HCT116 (cell line): ENCODE results near the gene SUSD5. TPM values are rescaled to one million over a fixed set of nuclear protein-coding genes. Genes with fewer than 3 reads are reported as not detected.

Source experiments
- ATAC-seq: fragments of 200-7000 bp; cut with Tn5 transposase; 2 replicates; pipeline ENCODE4 v1.9.1; 2020; ENCODE audit warnings: mild to moderate bottlenecking, moderate library complexity
- BruUV-seq: library from RNA; stranded (reverse); fragments of 400-500 nt; replicated peaks from 2 replicates; lab custom pipeline; 2021; lab: Mats Ljungman, UMichigan
- CTCF ChIA-PET: fragments of 300-600 bp; sonication (Branson Sonifier 250); formaldehyde crosslinking; loops from one replicate; lab custom pipeline; 2021; ENCODE audit warnings: antibody characterized with exemption; lab: Charles Lee
- POLR2A ChIA-PET: fragments of 300-600, 350-600 bp; sonication (Branson Sonifier 250); formaldehyde crosslinking; loops from one replicate; lab custom pipeline; 2021; ENCODE audit warnings: antibody characterized with exemption; lab: Charles Lee
- RAD21 ChIA-PET, 2 experiments: fragments of 300-600 bp; sonication (Branson Sonifier 250); formaldehyde crosslinking; loops; one replicate each; lab custom pipeline; 2023; ENCODE audit warnings: low total read pairs in 2 of 2; ENCODE audit not compliant: uncharacterized antibody in 2 of 2, unreplicated experiment in 2 of 2, low non-redundant PET in 1 of 2; lab: Charles Lee
- DNase-seq: peaks from one replicate; pipeline ENCODE4 v3.0.0-alpha.2; 2010; ENCODE audit warnings: low read depth, low spot score
- H2AFZ ChIP-seq: fragments of 200-600 bp; shearing (Covaris generic), sonication (generic); 2 replicates; pipeline ENCODE4 v1.6.1; 2017; ENCODE audit warnings: low read depth, mixed run types, mixed read lengths, antibody characterized with exemption, low read length; ENCODE audit not compliant: poor library complexity, severe bottlenecking
- H3K27ac ChIP-seq: 2 replicates; pipeline ENCODE4 v1.5.1; 2012; ENCODE audit warnings: low read depth, low read length
- H3K27me3 ChIP-seq: fragments of 200-600 bp; sonication (generic); 2 replicates; pipeline ENCODE4 v1.6.1; 2016; ENCODE audit warnings: mixed run types, low read length, mixed read lengths; ENCODE audit not compliant: insufficient read depth
- H3K36me3 ChIP-seq, 2 experiments: fragments of 200-500 bp in 1 of 2; fragments of 200-600 bp in 1 of 2; sonication (Bioruptor generic) in 1 of 2; sonication (generic) in 1 of 2; 2 replicates each; pipeline versions ENCODE4 v1.5.1 to v1.6.1; 2014 to 2016; ENCODE audit warnings: low read length in 2 of 2, inconsistent platforms in 1 of 2, mixed read lengths in 1 of 2, mixed run types in 1 of 2; ENCODE audit not compliant: insufficient read depth in 2 of 2, control insufficient read depth in 1 of 2
- H3K4me1 ChIP-seq, 2 experiments: fragments of 200-600 bp in 1 of 2; sonication (generic) in 1 of 2; 2 replicates each; pipeline versions ENCODE4 v1.5.1 to v1.6.1; 2012 to 2017; ENCODE audit warnings: low read length in 2 of 2, inconsistent platforms in 1 of 2, mild to moderate bottlenecking in 1 of 2, mixed read lengths in 1 of 2, mixed run types in 1 of 2, moderate library complexity in 1 of 2; ENCODE audit not compliant: insufficient read depth in 2 of 2, control insufficient read depth in 1 of 2
- H3K4me2 ChIP-seq: fragments of 200-600 bp; sonication (generic); 2 replicates; pipeline ENCODE4 v1.6.1; 2017; ENCODE audit warnings: mixed run types, low read length, mixed read lengths
- H3K4me3 ChIP-seq, 2 experiments: fragments of 200-600 bp in 1 of 2; sonication (generic) in 1 of 2; replicated peaks in 1 of 2; 2 replicates each; pipeline ENCODE4 v1.5.1; 2011 to 2016; ENCODE audit warnings: low read length in 2 of 2, control low read depth in 1 of 2, low read depth in 1 of 2, mild to moderate bottlenecking in 1 of 2, mixed read lengths in 1 of 2, mixed run types in 1 of 2
- H3K79me2 ChIP-seq: fragments of 200-600 bp; sonication (generic); 2 replicates; pipeline ENCODE4 v1.6.1; 2017; ENCODE audit warnings: mild to moderate bottlenecking, mixed run types, low read length, moderate library complexity, mixed read lengths; ENCODE audit not compliant: insufficient read depth
- H3K9ac ChIP-seq: fragments of 200-600 bp; sonication (generic); 2 replicates; pipeline ENCODE4 v1.6.1; 2016; ENCODE audit warnings: low read length, mixed read lengths
- H3K9me2 ChIP-seq: fragments of 200-600 bp; sonication (generic), shearing (Covaris generic); 2 replicates; pipeline ENCODE4 v1.6.1; 2017; ENCODE audit warnings: mixed run types, mild to moderate bottlenecking, moderate library complexity; ENCODE audit not compliant: insufficient read depth
- H3K9me3 ChIP-seq, 2 experiments: fragments of 200-500 bp in 1 of 2; fragments of 200-600 bp in 1 of 2; sonication (Bioruptor generic) in 1 of 2; sonication (generic) in 1 of 2; 2 replicates each; pipeline ENCODE4 v1.6.1; 2014 to 2017; ENCODE audit warnings: low read length in 2 of 2, mixed read lengths in 2 of 2, inconsistent platforms in 1 of 2, low read depth in 1 of 2, mild to moderate bottlenecking in 1 of 2, mixed run types in 1 of 2, moderate library complexity in 1 of 2; ENCODE audit not compliant: control insufficient read depth in 1 of 2, insufficient read depth in 1 of 2
- H4K20me1 ChIP-seq: fragments of 200-600 bp; sonication (generic), shearing (Covaris generic); 2 replicates; pipeline ENCODE4 v1.6.1; 2017; ENCODE audit warnings: mixed run types, mild to moderate bottlenecking, moderate library complexity; ENCODE audit not compliant: insufficient read depth
- CEBPB ChIP-seq: IDR thresholded peaks from 2 replicates; pipeline ENCODE4 v1.6.1; 2012; ENCODE audit warnings: low read depth
- EGR1 ChIP-seq: IDR thresholded peaks from 2 replicates; pipeline ENCODE4 v1.6.1; 2012; ENCODE audit warnings: low read depth
- ELF1 ChIP-seq: IDR thresholded peaks from 2 replicates; pipeline ENCODE4 v1.6.1; 2012; ENCODE audit warnings: low read depth, borderline replicate concordance
- EZH2 ChIP-seq: fragments of 200-600 bp; sonication (generic); IDR thresholded peaks from 2 replicates; pipeline ENCODE4 v1.6.1; 2017; ENCODE audit warnings: antibody characterized with exemption, mixed run types
- EZH2phosphoT487 ChIP-seq: fragments of 200-600 bp; IDR thresholded peaks from 2 replicates; pipeline ENCODE4 v1.6.1; 2018; ENCODE audit warnings: antibody characterized with exemption, borderline replicate concordance
- SIN3A ChIP-seq: IDR thresholded peaks from 2 replicates; pipeline ENCODE4 v1.6.1; 2012; ENCODE audit warnings: low read depth
- SP1 ChIP-seq: IDR thresholded peaks from 2 replicates; pipeline ENCODE4 v1.6.1; 2012; ENCODE audit warnings: low read depth
- YY1 ChIP-seq: IDR thresholded peaks from 2 replicates; pipeline ENCODE4 v1.6.1; 2011; ENCODE audit warnings: low read length, low read depth, moderate library complexity, mild to moderate bottlenecking; ENCODE audit not compliant: insufficient replicate concordance; ENCODE audit errors: extremely low read depth
- intact Hi-C: fragments of 100-400 bp; cut with micrococcal nuclease; formaldehyde crosslinking; loops from 2 replicates; pipeline ENCODE4 v1.10.0; 2022
- total RNA-seq: library from RNA; stranded (reverse); gene quantifications from one replicate; pipeline ENCODE4 v1.2.1, GENCODE V29; 2021; ENCODE audit not compliant: unreplicated experiment
- TF ChIP-seq, protein P1 (sequence below), 3 experiments: fragments of 200-600 bp in 1 of 3; sonication (generic) in 1 of 3; IDR thresholded peaks in 2 of 3; conservative IDR thresholded peaks in 1 of 3; 2 replicates each; pipeline ENCODE4 v1.5.1; 2012 to 2017; ENCODE audit warnings: low read depth in 2 of 3, low read length in 2 of 3, antibody characterized with exemption in 1 of 3, borderline replicate concordance in 1 of 3, control low read depth in 1 of 3, mild to moderate bottlenecking in 1 of 3, mixed read lengths in 1 of 3, mixed run types in 1 of 3, moderate library complexity in 1 of 3; ENCODE audit not compliant: insufficient read depth in 1 of 3
- TF ChIP-seq, protein P2 (sequence below): IDR thresholded peaks from 2 replicates; pipeline ENCODE4 v1.6.1; 2012
- TF ChIP-seq, protein P3 (sequence below): IDR thresholded peaks from 2 replicates; pipeline ENCODE4 v1.6.1; 2012
- TF ChIP-seq, protein P4 (sequence below): IDR thresholded peaks from 2 replicates; pipeline ENCODE4 v1.6.1; 2011; ENCODE audit warnings: mild to moderate bottlenecking, low read length, moderate library complexity; ENCODE audit not compliant: insufficient replicate concordance; ENCODE audit errors: extremely low read depth

SUSD5 gene
- total RNA-seq, 1 experiment from 2014 or later, result not detected

DNA sequence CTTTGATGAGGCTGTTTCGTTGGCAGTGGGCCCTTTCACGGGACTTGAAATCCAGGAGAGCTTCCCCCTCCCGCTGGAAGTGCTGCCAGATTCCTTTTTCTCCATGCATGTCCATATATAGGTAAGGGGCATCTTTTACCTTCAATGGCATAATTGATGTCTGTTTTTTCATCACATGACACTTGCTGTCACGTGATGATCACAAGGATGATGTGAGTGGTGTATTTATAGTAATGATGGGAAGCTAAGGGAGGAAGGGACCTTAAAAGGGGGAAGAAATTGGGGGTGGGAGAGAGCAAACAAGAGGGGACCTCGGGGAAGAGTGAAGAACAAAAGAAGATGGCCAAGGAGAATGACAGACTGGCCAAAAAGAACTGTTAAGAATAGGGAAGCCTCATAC, 11.3 kb upstream of the SUSD5 start:
- no peak overlapping the region for H3K4me2 ChIP-seq
- ATAC-seq (no peak), DNase-seq (no peak)
- ChIA-PET POLR2A (no interaction called here), RAD21 (no interaction called here), CTCF (no interaction called here)
- no peak overlapping the region for H3K9ac ChIP-seq
- TF ChIP-seq YY1 (no peak), EZH2phosphoT487 (no peak), ELF1 (no peak), SIN3A (no peak), EGR1 (no peak), SP1 (no peak), CEBPB (no peak), EZH2 (no peak)
- TF ChIP-seq, protein P1, sequence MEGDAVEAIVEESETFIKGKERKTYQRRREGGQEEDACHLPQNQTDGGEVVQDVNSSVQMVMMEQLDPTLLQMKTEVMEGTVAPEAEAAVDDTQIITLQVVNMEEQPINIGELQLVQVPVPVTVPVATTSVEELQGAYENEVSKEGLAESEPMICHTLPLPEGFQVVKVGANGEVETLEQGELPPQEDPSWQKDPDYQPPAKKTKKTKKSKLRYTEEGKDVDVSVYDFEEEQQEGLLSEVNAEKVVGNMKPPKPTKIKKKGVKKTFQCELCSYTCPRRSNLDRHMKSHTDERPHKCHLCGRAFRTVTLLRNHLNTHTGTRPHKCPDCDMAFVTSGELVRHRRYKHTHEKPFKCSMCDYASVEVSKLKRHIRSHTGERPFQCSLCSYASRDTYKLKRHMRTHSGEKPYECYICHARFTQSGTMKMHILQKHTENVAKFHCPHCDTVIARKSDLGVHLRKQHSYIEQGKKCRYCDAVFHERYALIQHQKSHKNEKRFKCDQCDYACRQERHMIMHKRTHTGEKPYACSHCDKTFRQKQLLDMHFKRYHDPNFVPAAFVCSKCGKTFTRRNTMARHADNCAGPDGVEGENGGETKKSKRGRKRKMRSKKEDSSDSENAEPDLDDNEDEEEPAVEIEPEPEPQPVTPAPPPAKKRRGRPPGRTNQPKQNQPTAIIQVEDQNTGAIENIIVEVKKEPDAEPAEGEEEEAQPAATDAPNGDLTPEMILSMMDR (IDR thresholded peaks at IDR 0.05 in 2 of 3, conservative IDR thresholded peaks at IDR 0.05 in 1 of 3; ENCODE audit: borderline replicate concordance in 1 of 3, insufficient read depth in 1 of 3, low read depth in 2 of 3, low read length in 2 of 3), result no peak
- TF ChIP-seq, protein P2, sequence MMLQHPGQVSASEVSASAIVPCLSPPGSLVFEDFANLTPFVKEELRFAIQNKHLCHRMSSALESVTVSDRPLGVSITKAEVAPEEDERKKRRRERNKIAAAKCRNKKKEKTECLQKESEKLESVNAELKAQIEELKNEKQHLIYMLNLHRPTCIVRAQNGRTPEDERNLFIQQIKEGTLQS, result no peak
- TF ChIP-seq, protein P3, sequence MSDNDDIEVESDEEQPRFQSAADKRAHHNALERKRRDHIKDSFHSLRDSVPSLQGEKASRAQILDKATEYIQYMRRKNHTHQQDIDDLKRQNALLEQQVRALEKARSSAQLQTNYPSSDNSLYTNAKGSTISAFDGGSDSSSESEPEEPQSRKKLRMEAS, result no peak
- TF ChIP-seq, protein P4, sequence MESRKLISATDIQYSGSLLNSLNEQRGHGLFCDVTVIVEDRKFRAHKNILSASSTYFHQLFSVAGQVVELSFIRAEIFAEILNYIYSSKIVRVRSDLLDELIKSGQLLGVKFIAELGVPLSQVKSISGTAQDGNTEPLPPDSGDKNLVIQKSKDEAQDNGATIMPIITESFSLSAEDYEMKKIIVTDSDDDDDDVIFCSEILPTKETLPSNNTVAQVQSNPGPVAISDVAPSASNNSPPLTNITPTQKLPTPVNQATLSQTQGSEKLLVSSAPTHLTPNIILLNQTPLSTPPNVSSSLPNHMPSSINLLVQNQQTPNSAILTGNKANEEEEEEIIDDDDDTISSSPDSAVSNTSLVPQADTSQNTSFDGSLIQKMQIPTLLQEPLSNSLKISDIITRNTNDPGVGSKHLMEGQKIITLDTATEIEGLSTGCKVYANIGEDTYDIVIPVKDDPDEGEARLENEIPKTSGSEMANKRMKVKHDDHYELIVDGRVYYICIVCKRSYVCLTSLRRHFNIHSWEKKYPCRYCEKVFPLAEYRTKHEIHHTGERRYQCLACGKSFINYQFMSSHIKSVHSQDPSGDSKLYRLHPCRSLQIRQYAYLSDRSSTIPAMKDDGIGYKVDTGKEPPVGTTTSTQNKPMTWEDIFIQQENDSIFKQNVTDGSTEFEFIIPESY, result no peak
- H3K36me3 ChIP-seq, result no peaks in the 10 kb centered on the region
- H3K4me3 ChIP-seq, result no peak overlapping the region
- no TSS peak for BruUV-seq
- no peaks in the 10 kb centered on the region for H4K20me1 ChIP-seq
- H3K4me1 ChIP-seq, result no peaks in the 10 kb centered on the region
- no peaks in the 10 kb centered on the region for H3K27me3 ChIP-seq
- H3K9me2 ChIP-seq, result no peaks in the 10 kb centered on the region
- no peak overlapping the region for H3K27ac ChIP-seq
- H3K9me3 ChIP-seq, result no peaks in the 10 kb centered on the region
- intact Hi-C loops, result no loop called here
- no peak overlapping the region for H2AFZ ChIP-seq
- H3K79me2 ChIP-seq, result no peaks in the 10 kb centered on the region
